Left renal pelvis (tissue), 4 donors: ENCODE data around the gene TRPM5. TPM values are rescaled to one million over a fixed set of nuclear protein-coding genes. Genes with fewer than 3 reads are reported as not detected.

Experiments used
- DNase-seq, 4 donors: peaks; one replicate each; pipeline ENCODE4 v3.0.0-alpha.2; 2013; ENCODE audit warnings: low read depth in 4 of 4, low spot score in 3 of 4
- polyA plus RNA-seq, 4 donors: library from polyadenylated mRNA; unstranded; fragments of 120-200 nt; gene quantifications; one replicate each; pipeline ENCODE4 v1.2.1, GENCODE V29; 2013; ENCODE audit not compliant: insufficient read length in 4 of 4

Gene TRPM5
- polyA plus RNA-seq, 4 donors = 0.61 to 5.6 (median 2.4) TPM

DNA sequence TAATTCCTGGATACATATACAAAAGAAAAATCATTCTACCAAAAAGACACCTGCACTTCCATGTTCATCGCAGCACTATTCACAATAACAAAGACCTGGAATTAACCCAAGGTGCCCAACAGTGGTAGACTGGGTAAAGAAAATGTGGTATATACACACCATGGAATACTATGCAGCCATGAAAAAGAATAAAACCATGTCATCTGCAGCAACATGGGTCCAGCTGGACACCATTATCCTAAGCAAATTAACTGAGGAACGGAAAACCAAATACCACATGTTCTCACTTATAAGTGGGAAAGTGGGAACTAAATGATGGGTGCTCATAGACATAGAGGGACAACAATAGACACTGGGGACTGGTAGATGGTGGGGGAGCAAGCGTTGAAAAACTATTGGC, 4.5 kb downstream of the TRPM5 start:
- DNase-seq = no peak

DNA sequence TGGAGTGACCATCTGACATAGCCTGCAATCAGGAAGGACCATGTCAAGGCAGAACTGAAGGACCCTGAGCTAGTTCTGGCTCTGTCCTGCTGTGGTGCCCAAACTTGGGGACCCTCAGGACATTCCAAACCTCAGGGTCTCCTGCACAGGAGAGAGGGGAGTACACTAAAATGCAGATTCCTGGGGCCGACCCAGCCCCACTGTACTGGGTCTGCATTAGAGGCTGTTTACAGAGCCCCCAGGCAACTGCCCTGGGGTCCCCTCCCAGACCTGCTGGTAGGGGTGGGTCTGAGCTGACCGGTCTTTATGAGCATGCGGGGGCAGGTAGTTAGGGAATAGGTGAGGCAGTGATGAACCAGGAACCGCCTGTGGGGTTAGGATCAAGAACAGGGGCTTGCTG, 6.8 kb downstream of the TRPM5 start:
- no peak for DNase-seq

DNA sequence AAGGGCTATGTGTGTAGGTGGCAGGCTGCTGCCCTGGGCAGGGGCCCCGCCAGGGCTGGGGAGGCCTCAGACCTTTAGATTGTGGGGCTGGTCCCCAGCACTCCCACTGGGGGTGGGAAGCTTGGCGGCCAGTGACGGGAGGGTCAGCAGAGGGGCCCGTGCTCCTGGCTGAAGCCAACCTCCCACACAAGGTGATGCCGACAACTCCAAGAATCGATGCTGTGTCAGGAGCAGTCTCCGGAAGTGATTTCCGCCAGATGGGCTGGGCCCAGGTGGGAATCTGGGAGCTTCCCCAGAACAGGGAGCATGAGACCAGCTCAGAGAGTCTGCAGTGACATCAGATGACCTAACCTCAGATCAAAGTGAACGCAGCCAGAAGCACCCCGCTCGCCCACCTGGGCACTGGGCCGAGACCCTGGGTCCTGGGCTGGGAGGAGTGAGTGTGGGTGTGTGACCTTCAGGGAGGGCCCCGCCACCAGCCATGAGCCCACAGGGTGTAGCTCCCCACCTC, 7.7 kb downstream of the TRPM5 start:
- no peak for DNase-seq

DNA sequence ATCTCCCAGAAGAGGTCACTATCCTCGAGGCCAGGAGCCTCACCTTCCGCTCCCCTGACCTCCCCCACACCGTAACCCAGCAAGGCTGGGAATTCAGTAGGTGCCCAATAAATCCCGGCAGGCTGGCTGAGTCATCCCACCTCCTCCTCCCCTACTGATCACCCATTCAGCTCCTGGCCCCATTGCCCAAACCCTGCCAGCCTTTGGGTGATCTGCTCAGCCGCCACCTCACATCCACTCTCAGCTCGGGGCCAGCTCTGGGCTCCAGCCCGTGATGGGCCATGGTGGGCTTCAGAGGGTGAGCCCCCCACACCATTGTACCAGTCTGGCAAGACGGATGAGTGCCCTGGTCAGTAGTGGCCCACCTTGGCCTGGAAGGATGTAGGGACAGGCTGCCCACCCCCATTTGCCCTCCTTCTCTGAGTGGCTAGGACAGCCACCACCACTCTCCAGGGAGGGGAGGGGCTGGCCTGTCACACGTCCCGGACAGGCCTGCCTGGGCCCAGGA, 8.2 kb downstream of the TRPM5 start:
- DNase-seq = no peak

DNA sequence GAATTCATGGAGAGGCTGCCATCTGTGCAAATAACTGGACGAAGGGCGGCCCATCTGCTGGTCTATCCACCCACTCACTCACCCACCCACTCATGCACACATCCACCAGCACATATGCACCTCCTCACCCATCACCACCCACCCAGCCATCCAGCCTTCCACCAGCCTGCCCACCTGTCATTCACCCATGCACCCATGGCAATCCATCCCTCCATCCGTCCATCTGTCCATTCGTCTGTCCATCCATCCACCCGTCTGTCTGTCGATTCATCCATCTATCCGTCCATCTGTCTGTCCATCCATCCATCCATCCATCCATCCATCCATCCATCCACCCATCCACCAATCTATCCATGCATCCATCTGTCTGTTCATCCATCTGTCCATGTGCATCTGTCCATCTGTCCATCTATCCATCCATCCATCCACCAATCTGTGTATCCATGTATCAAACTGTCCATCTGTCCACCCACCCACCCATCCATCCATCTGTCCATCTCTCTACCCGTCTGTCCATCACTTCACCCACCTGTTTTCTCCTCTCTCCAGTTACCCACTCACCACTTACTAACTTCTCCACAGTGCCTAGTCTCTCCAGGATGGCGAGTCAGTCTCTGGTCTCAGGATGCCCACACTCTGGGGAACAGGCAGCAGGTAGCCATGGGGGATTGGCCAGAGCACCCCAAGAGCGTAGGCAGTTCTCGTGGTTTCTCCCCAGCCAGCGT, 8.9 kb downstream of the TRPM5 start:
- DNase-seq = no peak

DNA sequence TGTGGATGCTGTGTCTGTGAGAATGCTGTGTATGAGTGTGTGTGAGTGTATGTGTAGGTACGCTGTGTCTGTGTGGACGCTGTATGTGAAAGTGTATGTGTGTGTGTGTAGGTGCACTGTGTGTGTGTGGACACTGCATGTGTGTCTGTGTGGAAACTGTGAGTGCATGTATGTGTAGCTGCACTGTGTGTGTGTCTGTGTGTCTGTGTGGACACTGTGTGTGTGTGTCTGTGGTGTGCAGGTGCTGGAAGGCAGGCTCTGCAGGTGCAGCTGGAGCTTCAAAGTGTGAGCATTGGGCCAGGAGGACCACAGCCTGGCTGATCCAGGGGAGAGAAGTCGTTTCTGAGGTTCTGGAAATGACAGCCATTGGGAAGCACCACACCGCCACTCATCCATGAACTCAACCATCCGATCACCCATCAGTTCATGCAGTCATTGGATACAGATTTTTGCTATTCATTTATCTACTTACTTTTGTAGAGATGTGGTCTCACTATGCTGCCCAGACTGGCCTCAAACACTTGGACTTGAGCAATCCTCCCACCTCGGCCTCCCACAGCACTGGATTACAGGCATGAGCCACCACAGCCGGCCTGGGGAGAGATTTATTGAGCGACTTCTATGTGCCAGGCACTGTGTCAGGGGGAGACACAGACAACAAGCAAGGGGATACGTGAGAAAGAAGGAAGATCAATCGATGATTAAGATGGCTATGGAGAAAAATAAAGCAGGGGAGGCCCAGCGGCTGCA, 9.6 kb downstream of the TRPM5 start:
- no peak for DNase-seq

DNA sequence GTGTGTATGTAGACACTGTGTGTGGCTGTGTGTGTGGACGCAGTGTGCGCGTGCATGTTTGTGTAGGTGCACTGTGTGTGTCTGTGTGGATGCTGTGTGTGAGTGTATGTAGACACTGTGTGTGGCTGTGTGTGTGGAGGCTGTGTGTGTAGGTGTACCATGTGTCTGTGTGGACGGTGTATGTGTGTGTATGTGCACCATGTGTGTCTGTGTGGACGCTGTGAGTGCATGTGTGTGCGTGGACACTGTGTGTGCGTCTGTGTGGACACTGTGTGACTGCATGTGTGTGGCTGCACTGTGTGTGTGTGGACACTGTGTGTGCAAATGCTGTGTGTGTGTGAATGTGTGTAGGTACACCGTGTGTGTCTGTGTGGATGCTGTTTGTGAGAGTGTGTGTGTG, 10.3 kb downstream of the TRPM5 start:
- DNase-seq = no peak

DNA sequence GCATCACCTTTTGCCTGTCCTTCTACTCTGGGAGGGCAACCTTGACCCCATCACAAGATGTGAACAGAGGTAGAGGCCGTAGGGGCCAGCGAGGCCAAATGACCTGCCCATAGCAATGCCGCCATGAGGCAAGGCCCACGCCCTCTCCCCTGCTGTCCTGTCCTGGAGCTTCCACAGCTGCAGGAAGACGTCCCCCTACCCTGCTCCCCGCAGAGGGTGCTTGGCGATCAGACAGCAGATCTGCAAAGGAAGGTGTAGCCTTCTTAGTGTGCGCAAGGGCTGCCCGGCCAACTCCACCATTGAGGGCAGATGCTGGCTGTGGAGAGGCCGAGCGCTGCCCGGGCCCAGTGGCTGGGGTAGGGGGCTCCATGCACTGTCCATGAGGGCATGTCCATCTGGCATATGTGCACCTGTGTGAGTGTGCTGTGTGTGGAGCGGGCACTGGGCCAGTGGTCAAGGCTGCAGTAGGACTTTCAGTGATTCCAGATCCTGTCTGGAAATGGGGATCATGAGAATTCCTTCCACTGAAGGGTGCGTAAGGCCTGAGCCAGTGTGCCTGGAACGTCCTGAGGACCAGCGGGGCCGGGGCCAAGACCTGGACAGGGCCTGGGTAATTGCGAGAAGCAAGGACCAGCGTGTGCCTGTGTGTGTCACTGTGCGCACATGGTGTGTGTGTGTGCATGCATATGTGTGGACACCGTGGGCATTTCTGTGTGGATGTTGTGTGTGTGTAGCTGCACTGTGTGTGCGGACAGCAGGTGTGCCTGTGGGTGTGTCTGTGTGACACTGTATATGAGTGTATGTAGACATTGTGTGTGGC, 11.0 kb downstream of the TRPM5 start:
- DNase-seq = no peak

DNA sequence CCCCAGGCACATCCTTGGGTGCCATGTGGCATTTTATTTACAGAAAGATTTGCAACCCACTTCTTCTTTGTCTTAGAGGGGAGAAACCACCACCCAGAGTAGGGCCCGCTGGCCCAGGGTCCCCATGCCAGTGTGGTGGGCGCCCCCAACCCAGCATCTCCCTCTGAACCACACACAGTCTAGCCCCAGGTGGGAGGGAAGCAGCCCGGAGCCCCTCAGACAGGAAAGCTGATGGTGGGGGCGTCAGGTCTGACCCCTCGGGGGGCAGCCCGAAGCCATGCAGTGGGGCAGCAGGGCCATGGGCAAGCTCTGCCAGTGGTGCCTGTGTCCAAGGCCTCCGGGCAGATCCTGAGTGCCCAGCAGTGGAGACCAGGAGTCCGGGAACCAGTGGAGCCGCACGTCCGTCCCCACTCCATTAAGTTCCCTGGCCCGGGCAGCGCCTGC, 11.7 kb downstream of the TRPM5 start:
- DNase-seq = no peak

DNA sequence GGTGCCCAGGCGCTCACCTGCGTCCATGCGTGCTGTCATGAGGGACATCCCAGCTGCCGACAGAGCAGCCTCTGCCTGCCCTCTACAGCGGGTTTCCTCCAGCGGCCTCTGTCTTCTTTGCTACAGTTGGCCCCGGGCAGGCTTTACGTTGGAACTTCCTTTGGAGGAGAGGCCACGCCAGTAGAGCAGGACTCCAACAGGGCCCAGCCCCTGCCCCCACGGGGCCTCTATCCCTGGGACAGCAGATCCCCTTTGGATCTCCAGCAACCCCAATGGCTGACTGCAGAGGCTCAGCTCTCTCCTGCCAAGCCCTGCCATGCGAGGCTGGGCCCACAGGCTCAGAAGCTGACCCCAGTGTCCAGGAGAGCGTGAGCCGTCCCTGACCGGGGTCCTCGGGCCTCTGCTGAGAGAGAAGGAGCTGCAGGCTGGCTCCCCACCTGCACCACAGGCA, 12.1 kb downstream of the TRPM5 start:
- no peak for DNase-seq

DNA sequence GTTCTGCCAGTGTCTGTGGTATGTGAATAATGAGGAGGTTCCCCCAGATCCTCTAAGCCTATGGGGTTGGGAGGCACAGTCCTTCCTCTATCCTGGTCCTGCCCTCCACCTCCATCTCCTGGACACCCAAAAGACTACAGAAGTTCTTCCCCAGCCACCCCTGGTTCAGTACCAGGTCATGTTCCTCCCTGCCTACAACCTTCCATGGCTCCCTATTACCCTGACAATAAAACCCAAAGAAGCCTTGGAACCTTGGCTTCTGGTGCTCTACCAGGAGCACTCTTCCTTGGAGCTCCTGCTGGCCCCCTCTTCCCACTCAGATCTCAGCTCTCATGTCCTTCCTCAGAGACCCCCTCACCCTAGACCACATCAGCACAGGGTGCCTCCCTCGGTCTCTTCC, 12.9 kb downstream of the TRPM5 start:
- no peak for DNase-seq

DNA sequence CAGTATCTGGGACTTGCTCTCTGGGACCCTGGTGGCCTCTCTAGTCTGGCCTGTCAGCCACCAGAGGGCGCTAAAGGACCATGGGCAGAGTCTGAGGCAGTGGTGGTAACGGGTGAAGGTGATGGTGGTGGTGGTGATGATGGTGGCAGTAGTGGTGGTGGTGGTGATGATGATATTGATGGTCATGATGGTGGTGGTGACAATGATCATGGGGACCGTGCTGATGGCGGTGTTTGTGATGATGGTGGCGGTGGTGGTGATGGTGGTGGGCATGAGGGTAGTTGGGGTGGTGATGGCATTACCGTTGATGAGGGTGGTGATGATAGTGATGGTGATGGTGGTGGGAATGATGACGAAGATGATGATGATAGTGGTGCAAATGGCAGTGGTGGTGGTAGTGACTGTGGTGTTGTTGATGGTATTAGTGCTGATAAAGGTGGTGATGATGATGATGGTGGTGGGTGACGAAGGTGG, 16.0 kb downstream of the TRPM5 start:
- DNase-seq = no peak

DNA sequence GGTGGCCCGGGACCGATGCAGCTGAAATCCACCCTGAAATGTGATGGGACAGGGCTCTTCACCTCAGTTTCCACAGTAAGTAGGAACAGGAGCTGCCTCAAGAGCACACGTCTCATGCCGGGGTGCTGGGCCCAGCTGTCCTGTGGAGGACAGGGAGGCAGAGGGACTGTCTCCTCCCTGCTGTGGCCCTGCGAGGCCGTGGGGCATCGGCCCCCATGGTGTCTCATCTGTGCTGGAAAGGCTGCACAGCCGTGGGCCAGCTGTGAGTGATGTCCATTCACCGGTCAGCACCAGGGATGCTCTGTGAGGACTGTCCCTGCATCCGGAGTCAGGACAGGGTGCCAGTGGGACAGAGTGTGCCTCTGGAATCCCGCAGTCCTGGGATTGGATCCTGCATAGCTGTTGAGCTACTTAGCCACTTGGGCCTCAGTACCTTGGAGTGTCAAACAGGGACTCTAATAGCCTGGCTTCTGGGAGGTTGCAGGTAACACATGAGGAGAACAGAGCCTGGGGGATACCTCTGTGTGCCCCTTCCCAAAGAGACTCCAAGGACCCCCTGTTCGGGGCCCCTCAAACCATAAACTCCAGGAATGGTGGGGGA, 16.5 kb downstream of the TRPM5 start:
- no peak for DNase-seq

DNA sequence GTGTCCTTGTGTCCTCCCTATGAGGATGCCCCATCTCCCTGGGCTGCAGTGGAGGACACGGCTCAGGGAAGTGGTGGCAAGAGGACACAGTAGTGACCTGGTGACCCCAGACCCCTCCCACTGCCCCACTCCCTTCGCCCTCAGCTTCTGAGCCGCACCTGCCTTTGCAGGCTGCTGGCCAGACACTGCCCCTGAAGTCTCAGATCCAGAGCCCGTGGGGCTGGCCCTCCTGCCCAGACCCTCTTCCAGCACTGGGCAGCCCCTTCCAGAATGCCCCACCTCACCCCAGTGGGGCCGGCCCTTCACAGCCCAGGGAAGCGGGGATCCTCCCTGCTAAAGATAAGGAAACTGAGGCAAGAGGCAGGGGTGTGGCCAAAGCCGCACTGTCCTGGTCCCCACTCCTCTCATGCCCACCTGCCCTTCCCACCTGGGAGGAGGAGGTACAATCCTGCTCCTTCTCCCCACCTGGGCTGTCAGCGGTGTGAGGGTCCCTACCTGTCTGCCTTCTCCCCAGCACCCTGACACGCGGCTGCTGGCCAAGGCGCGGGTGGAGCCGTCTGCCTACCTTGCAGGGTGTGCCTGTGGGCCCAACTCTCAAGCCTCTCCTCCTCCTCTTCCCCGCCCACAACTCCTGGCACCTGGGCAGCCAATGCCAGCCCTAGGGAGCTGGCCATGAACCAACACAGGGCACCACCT, 17.3 kb downstream of the TRPM5 start:
- DNase-seq = no peak

DNA sequence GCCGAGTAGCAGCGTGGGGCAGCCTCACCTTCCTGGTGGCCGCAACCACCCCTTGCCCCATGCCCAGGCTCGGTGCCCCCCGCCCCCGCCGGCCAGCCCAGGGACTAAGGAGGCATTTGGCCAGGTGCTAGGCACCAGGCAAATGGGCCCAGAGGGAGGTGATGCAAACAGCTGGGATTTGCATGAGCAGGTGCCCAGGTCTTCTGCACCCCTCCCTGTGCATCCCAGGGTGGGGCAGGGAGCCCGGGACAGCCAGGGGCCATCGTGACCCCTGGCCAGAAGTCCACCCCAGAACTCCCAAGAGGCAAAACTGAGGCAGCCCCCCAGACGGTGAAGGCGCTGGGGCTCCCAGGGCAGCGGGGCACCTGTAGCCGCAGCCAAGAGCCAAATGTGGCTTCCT, 18.1 kb downstream of the TRPM5 start:
- no peak for DNase-seq

DNA sequence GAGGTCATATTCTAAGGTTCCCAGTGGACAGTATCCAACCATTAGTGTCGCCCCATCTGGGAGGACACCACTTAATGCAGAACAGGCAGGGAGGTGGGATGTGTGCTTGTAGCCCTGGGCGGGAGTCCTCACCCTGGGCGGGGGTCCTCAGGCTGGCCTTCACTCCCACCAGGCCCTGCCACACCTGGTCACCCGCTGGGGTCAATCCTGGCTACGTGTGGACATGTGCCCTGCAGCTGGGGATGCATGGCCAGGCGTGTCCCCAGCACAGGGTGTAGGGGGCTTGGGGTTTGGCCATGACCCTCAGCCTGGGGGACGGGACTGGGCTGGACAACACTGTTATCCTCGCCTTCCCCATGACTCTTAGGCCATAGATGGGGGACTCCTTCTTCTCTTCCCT, 18.8 kb downstream of the TRPM5 start:
- no peak for DNase-seq

DNA sequence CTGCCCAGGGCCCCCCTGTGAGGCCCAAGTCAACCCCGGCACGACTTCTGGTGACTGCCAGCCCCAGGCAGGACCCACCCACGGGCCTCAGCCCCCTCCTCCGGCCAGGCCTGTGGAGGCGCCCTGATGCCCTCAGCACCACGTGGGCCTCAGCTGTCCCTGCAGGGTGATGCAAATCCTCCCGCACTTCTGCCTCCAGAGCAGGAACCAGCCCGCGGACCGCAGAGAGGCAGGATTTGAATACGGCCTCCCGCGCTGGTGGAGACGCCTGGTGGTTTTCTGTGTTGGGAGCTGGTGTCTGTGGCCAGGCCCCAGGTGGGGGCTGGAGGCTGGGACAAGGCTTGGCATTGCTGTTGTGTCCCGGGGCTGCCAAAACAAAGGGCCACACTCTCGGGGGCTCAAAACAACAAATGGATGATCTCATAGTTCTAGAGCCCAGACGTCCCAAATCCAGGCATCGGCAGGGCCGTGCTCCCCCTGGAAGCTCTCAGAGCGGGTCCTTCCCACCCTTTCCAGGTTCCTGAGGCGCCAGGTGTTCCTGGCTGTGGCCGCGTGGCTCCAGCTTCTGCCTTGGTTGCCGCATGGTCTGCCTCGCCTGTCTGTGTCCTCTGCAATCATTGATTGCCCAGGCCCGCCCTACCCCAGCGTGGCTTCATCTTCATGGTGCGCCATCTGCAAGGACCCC, 19.4 kb downstream of the TRPM5 start:
- no peak for DNase-seq

DNA sequence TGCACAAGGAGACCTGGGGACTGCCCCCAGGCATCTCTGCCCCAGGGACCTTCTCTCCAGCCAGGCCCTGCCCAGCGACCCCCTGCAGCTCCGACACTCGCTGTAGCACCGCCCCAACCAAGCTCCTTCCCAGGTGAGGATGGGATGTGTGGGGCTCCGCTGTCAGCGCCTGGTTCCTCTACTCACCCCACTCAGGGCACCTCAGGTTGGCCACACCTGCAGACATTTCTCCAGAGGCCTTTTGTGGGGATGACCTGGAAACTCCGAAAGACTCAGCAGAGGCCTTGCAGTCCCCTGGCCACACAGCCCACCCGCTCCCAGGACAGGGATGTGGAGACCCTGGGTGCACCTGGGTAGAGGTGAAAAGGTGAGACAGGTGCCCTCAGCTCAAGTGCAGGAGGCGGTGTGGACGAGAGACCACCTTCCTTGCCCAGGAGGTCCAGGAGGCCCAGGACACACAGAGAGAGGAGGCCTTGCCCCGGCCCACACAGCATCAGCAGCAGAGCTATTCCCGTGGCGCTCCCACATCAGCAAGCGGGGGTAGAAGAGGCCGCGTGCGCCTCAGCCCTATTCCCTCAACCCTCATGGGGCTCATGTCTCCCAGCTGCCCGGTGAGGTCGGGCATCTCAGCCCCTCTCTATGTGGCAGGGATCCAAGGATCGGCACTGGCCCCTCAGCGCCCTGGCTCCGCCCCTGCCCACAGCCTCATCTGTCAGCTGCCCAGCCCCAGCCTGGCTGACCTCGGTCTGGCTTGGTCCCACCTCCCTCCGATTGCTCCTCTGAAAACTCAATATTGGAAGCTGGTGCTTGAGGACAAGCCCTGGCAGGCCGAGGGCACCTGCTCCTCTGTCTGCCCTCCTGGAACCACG, 20.9 kb downstream of the TRPM5 start:
- no peak for DNase-seq
